Naive B cell (primary cell): ENCODE results near the gene CHD6. TPM values are rescaled to one million over a fixed set of nuclear protein-coding genes. Genes with fewer than 3 reads are reported as not detected.

Experiments
- ATAC-seq, 2 donors: fragments of 150-1000 bp; cut with Tn5 transposase; 2 replicates each; pipeline ENCODE4 v1.10.0; 2021; ENCODE audit warnings: low read depth in 2 of 2, mild to moderate bottlenecking in 2 of 2, moderate library complexity in 2 of 2
- DNase-seq: peaks from one replicate; pipeline ENCODE4 v3.0.0; 2022
- H3K27ac Mint-ChIP-seq, 6 donors: one replicate each; pipeline ENCODE4 v1.8.0; 2020 to 2022; ENCODE audit warnings: mild to moderate bottlenecking in 6 of 6, mixed read lengths in 6 of 6, moderate library complexity in 5 of 6, inconsistent platforms in 2 of 6
- H3K27me3 Mint-ChIP-seq, 3 donors: one replicate each; pipeline ENCODE4 v1.8.0; 2021 to 2022; ENCODE audit warnings: mixed read lengths in 3 of 3, mild to moderate bottlenecking in 1 of 3
- H3K36me3 Mint-ChIP-seq, 2 donors: one replicate each; pipeline ENCODE4 v1.8.0; 2020 to 2022; ENCODE audit warnings: mixed read lengths in 2 of 2, inconsistent platforms in 1 of 2, mild to moderate bottlenecking in 1 of 2
- H3K4me1 Mint-ChIP-seq, 3 donors: one replicate each; pipeline ENCODE4 v1.8.0; 2020 to 2022; ENCODE audit warnings: mixed read lengths in 3 of 3, inconsistent platforms in 1 of 3, mild to moderate bottlenecking in 1 of 3, moderate library complexity in 1 of 3
- H3K4me3 Mint-ChIP-seq, 8 donors: one replicate each; pipeline ENCODE4 v1.8.0; 2020 to 2022; ENCODE audit warnings: mild to moderate bottlenecking in 8 of 8, mixed read lengths in 8 of 8, moderate library complexity in 8 of 8, inconsistent platforms in 2 of 8
- H3K9me3 Mint-ChIP-seq, 7 donors: one replicate each; pipeline ENCODE4 v1.8.0; 2020 to 2022; ENCODE audit warnings: mixed read lengths in 7 of 7, mild to moderate bottlenecking in 5 of 7, inconsistent platforms in 2 of 7, moderate library complexity in 1 of 7
- polyA plus RNA-seq, 6 donors: library from polyadenylated mRNA; unstranded; fragments of 300-500 nt; fragmentation: Illumina TruSeq; gene quantifications; one replicate each; pipeline ENCODE4 v1.2.3, GENCODE V29; 2021; ENCODE audit warnings: low read depth in 6 of 6

CHD6 gene
- polyA plus RNA-seq, 6 donors from 2014 or later, result 30.5 to 82.8 (median 51.9) TPM

- peak in 1 of 2 donors; percentile 37 for ATAC-seq
- Mint-ChIP-seq H3K4me1 (peaks cover 64 to 83% (median 67%) of the 10 kb centered on the region in 3 donors), H3K36me3 (peaks cover 9 to 10% of the 10 kb centered on the region in 2 donors), H3K9me3 (peaks cover 5 to 18% (median 13%) of the 10 kb centered on the region in 7 donors), H3K4me3 (peak overlapping the region in 3 of 8 donors; percentile 28 to 40 (median 32)), H3K27ac (peak overlapping the region in 2 of 6 donors; percentile 8 to 24), H3K27me3 (no peaks in the 10 kb centered on the region)
- no peak for DNase-seq
Measured at GRCh38 chr20:41571006-41571405, 47.2 kb downstream of the CHD6 start.

- ATAC-seq (no peak), DNase-seq (no peak)
- Mint-ChIP-seq H3K36me3 (peaks cover 5 to 13% of the 10 kb centered on the region in 2 donors), H3K9me3 (peaks cover 5 to 16% (median 11%) of the 10 kb centered on the region in 7 donors), H3K27ac (peak overlapping the region in 2 of 6 donors; percentile 8 to 24), H3K4me3 (peak overlapping the region in 2 of 8 donors; percentile 6 to 28), H3K4me1 (peaks cover 65 to 86% (median 72%) of the 10 kb centered on the region in 3 donors), H3K27me3 (no peaks in the 10 kb centered on the region)
Measured at GRCh38 chr20:41570557-41570956, 47.6 kb downstream of the CHD6 start.

DNA sequence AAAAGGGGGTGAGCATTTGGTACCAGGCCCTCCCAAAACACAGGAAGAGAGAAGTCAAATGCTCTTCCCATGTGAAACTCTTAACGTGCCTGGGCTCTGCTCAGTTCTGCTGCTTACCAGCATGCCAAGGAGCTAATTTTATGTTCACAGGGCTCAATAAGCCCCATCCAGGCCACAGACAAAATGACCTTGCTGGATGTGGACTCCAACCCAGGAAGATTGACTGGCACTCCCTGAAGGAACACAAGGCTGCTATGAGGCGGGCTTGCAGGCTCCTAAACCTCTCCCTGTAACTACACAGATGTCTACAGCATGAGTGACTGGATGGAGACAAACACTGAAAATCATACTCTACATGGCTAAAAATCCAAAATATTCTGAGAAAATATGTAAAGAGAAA lies 50.6 kb downstream of the CHD6 start:
- H3K36me3 Mint-ChIP-seq, result peaks cover 0 to 14% of the 10 kb centered on the region in 2 donors
- H3K4me3 Mint-ChIP-seq, result peak overlapping the region in 1 of 8 donors; percentile 8
- no peak for DNase-seq
- peak overlapping the region in 3 of 6 donors; percentile 6 to 72 (median 37) for H3K27ac Mint-ChIP-seq
- H3K4me1 Mint-ChIP-seq, result peaks cover 62 to 78% (median 76%) of the 10 kb centered on the region in 3 donors
- H3K27me3 Mint-ChIP-seq, result no peaks in the 10 kb centered on the region
- ATAC-seq, result no peak
- peaks cover 0 to 4% (median 0%) of the 10 kb centered on the region in 7 donors for H3K9me3 Mint-ChIP-seq

DNA sequence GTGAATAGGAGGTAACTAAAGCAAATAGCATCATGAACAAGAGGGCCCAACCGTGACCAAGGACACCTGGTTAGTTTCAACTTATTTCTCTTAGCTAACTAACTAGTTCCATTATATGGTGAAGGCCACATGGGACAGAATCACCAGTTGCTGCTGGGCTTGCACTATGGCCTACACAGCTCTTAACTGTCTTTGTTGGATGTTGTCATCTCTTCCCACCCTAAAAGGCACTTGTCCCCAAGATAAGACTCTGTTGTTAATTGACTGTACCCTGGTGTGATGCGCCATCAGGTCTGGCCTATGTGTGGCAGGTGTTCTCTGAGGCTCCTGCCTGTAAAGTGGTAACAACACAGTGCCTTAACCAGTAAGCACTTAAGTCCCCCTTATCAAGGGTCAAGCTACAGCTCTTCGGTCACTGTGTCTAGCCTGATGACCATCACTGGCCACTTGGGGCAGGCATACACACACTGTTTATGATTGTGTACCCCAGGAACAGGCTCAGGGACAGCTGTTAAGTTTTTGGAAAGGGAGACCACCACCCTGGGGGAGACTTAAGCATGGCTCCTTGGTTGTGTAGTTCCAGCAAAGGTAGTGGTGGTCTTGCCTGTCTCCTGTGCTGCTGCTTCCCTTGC lies 51.2 kb downstream of the CHD6 start:
- H3K27ac Mint-ChIP-seq, result peak overlapping the region in 3 of 6 donors; percentile 6 to 72 (median 37)
- H3K4me3 Mint-ChIP-seq, result no peak overlapping the region
- H3K9me3 Mint-ChIP-seq, result peaks cover 0 to 4% (median 0%) of the 10 kb centered on the region in 7 donors
- no peaks in the 10 kb centered on the region for H3K27me3 Mint-ChIP-seq
- DNase-seq (no peak), ATAC-seq (no peak)
- peaks cover 57 to 78% (median 73%) of the 10 kb centered on the region in 3 donors for H3K4me1 Mint-ChIP-seq
- peaks cover 0 to 14% of the 10 kb centered on the region in 2 donors for H3K36me3 Mint-ChIP-seq

- peaks cover 0 to 14% of the 10 kb centered on the region in 2 donors for H3K36me3 Mint-ChIP-seq
- H3K27me3 Mint-ChIP-seq, result no peaks in the 10 kb centered on the region
- H3K4me3 Mint-ChIP-seq, result no peak overlapping the region
Measured at GRCh38 chr20:41563087-41563486, 55.1 kb downstream of the CHD6 start.

DNA sequence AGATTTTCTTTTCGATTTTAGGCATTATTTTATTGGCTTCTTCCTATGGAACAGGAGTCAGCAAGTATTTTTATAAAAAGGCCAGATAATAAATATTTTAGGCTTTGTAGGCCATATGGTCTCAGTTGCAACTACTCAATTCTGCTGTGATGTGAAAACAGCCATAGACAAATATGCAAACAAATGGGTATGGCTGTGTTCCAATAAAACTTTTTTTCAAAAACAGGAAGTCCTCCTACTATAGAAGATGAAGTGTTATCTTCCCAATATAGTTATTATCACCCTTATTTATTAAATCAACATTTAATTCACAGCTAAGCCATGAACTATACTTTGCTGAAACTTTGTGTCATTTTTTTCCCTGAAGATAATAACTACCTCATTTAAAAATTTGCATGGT lies 57.2 kb downstream of the CHD6 start:
- peaks cover 57 to 76% (median 72%) of the 10 kb centered on the region in 3 donors for H3K4me1 Mint-ChIP-seq
- peaks cover 0 to 29% of the 10 kb centered on the region in 2 donors for H3K36me3 Mint-ChIP-seq
- H3K27me3 Mint-ChIP-seq, result no peaks in the 10 kb centered on the region
- ATAC-seq (no peak), DNase-seq (no peak)
- peak overlapping the region in 4 of 6 donors; percentile 33 to 74 (median 61) for H3K27ac Mint-ChIP-seq
- H3K4me3 Mint-ChIP-seq, result peak overlapping the region in 3 of 8 donors; percentile 6 to 48 (median 22)
- peaks cover 0 to 9% (median 6%) of the 10 kb centered on the region in 7 donors for H3K9me3 Mint-ChIP-seq

More at GRCh38 chr20:41563087-41563486, 55.1 kb downstream of the CHD6 start:
- Mint-ChIP-seq H3K4me1 (peaks cover 71 to 88% (median 87%) of the 10 kb centered on the region in 3 donors), H3K27ac (no peak overlapping the region), H3K9me3 (peaks cover 0 to 4% (median 0%) of the 10 kb centered on the region in 7 donors)
- DNase-seq, result no peak
- no peak for ATAC-seq

DNA sequence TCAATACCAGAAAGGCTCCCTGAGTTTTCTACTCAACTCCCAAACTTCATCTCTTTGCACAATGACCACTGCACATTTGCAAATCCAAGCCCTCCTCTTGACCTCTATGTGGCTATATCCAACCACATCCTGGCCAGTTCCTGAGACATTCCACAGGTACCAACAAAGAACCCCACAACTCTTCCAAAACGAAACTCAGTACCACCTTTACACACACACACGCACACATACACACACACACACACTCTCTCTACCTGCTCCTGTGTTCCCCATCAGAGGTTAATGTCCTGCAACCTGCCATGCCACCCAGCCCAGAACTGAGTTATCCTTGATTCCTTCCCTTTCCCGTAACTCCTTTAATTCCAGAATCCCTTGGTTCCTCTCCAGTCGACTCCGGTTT lies 58.5 kb downstream of the CHD6 start:
- Mint-ChIP-seq H3K27me3 (no peaks in the 10 kb centered on the region), H3K36me3 (peaks cover 0 to 20% of the 10 kb centered on the region in 2 donors), H3K4me3 (peak overlapping the region in 1 of 8 donors; percentile 5), H3K27ac (peak overlapping the region in 4 of 6 donors; percentile 1 to 93 (median 10)), H3K9me3 (peaks cover 0 to 9% (median 6%) of the 10 kb centered on the region in 7 donors), H3K4me1 (peaks cover 49 to 64% (median 59%) of the 10 kb centered on the region in 3 donors)
- DNase-seq, result no peak
- no peak for ATAC-seq

GRCh38 chr20:41553142-41553879 lies 64.9 kb downstream of the CHD6 start:
- no peak for DNase-seq
- peak overlapping the region in 1 of 8 donors; percentile 78 for H3K4me3 Mint-ChIP-seq

GRCh38 chr20:41552295-41553068 lies 65.7 kb downstream of the CHD6 start:
- peaks cover 18 to 34% (median 20%) of the 10 kb centered on the region in 3 donors for H3K4me1 Mint-ChIP-seq
- H3K36me3 Mint-ChIP-seq, result peaks cover 0 to 31% of the 10 kb centered on the region in 2 donors
- peak overlapping the region in 3 of 6 donors; percentile 30 to 33 (median 33) for H3K27ac Mint-ChIP-seq

More at GRCh38 chr20:41553142-41553879, 64.9 kb downstream of the CHD6 start:
- no peak for ATAC-seq
- peaks cover 0 to 24% (median 15%) of the 10 kb centered on the region in 7 donors for H3K9me3 Mint-ChIP-seq
- H3K27ac Mint-ChIP-seq, result peak overlapping the region in 2 of 6 donors; percentile 42 to 59
- peaks cover 0 to 38% of the 10 kb centered on the region in 2 donors for H3K36me3 Mint-ChIP-seq
- H3K4me1 Mint-ChIP-seq, result peaks cover 20 to 37% (median 24%) of the 10 kb centered on the region in 3 donors
- no peaks in the 10 kb centered on the region for H3K27me3 Mint-ChIP-seq

GRCh38 chr20:41551011-41551705 lies 67.0 kb downstream of the CHD6 start:
- DNase-seq (no peak), ATAC-seq (no peak)
- H3K27me3 Mint-ChIP-seq, result no peaks in the 10 kb centered on the region
- peaks cover 0 to 21% of the 10 kb centered on the region in 2 donors for H3K36me3 Mint-ChIP-seq
- peaks cover 0 to 20% (median 10%) of the 10 kb centered on the region in 7 donors for H3K9me3 Mint-ChIP-seq
- no peak overlapping the region for H3K4me3 Mint-ChIP-seq
- peaks cover 21 to 40% (median 22%) of the 10 kb centered on the region in 3 donors for H3K4me1 Mint-ChIP-seq
- peak overlapping the region in 1 of 6 donors; percentile 27 for H3K27ac Mint-ChIP-seq

More at GRCh38 chr20:41552295-41553068, 65.7 kb downstream of the CHD6 start:
- H3K27me3 Mint-ChIP-seq, result no peaks in the 10 kb centered on the region
- DNase-seq (no peak), ATAC-seq (no peak)
- H3K4me3 Mint-ChIP-seq, result no peak overlapping the region
- H3K9me3 Mint-ChIP-seq, result peaks cover 0 to 24% (median 15%) of the 10 kb centered on the region in 7 donors

DNA sequence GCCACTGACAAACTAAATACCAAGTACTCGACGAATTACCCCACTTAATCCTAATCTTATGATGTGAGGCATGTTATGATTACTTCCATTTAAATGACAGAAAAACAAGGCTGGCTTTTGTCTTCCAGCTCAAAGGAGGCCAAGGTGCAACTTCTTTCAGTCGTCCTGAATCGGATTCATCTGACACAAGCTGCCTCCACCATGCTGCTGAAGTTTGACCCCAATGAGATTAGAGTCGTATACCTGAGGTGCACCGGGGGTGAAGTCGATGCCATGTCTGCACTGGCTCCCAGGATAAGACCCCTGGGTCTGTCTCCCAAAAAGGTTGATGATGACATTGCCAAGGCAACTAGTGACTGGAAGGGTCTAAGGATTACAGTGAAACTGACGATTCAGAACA lies 71.0 kb downstream of the CHD6 start:
- H3K27me3 Mint-ChIP-seq, result no peaks in the 10 kb centered on the region
- ATAC-seq (no peak), DNase-seq (no peak)
- peaks cover 19 to 44% (median 27%) of the 10 kb centered on the region in 3 donors for H3K4me1 Mint-ChIP-seq
- peaks cover 0 to 9% (median 5%) of the 10 kb centered on the region in 7 donors for H3K9me3 Mint-ChIP-seq
- no peak overlapping the region for H3K27ac Mint-ChIP-seq
- peak overlapping the region in 1 of 8 donors; percentile 36 for H3K4me3 Mint-ChIP-seq
- H3K36me3 Mint-ChIP-seq, result peaks cover 0 to 12% of the 10 kb centered on the region in 2 donors

DNA sequence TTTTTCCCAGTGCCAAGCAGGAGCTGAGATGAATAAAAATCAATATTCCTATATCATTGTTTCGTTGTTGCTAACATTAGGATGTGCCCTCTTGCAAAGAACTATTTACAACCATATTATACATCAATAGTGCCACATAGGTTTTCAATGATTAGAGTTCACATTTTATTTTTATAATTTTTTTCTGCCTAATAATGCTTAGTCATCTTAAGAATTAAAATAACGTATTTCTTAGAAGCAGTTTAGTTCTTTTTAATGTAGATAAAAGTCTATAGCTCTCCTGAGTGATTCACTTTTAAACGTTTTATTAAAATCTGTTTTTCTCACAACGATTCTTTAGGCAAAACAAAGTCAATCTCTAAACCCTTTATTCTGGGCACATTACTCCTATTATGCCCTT lies 71.6 kb downstream of the CHD6 start:
- Mint-ChIP-seq H3K9me3 (peaks cover 0 to 9% (median 5%) of the 10 kb centered on the region in 7 donors), H3K27ac (no peak overlapping the region), H3K4me3 (no peak overlapping the region), H3K36me3 (peaks cover 0 to 12% of the 10 kb centered on the region in 2 donors), H3K27me3 (no peaks in the 10 kb centered on the region), H3K4me1 (peaks cover 19 to 43% (median 23%) of the 10 kb centered on the region in 3 donors)
- no peak for DNase-seq
- ATAC-seq, result no peak
